ENCODE results near the gene HTR2A.
"Not testable (repeated sequence)": the region's sequence is repeated elsewhere in the genome, so short reads cannot be mapped to it uniquely, and the experiment has no call there.

Gene HTR2A

DNA sequence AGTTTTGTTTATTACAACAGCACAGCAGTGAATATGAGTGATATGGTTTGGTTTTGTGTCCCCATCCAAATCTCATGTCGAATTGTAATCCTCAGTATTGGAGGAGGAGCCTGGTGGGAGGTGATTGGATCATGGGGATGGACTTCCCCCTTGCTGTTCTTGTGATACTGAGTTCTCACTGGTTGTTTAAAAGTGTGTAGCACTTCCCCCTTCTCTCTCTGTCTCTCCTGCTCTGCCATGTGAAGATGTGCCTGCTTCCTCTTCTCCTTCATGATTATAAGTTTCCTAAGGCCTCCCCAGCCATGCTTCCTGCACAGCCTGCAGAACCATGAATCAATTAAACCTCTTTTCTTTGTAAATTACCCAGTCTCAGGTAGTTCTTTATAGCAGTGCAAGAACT is 91.9 kb downstream of the HTR2A start:
- DNase-seq (ENCODE audit: low spot score): not testable (repeated sequence)

DNA sequence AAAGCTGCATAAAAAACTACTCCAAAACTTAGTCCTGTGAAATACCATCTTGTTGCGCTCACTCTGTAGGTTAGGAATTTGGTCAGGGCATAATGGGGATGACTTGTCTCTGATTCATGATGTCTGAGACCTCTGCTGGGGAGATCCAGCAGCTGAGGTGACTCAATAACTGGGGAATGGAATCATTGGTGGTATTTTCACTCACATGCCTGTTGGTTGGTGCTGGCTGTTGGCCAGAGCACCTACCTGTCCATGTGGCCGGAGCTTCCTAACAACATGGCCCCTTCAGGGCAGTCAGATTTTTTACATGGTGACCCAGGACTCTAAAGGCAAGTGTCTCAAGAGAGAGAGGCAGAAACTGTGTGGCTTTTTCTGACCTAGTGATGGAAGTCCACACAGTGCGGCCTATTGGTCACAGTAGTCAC is 92.5 kb downstream of the HTR2A start:
- DNase-seq (ENCODE audit: low spot score): no peak

DNA sequence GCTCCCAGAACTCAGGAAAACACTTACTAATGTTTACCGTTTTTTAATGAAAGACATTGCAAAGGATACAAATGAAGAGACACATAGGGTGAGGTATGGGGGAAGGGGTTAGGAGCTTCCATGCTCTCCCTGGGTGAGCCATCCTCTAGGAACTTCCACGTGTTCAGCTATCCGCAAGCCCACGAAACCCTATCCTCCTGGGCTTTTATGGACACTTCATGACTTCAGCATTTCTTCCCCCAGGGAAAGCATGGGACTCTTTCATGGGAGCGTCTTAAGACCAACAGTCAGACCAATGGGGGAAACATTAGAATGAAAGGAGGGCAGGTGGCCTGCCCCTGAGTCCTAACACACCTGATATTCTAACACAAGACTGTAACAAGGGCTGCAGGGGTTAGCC is 93.3 kb downstream of the HTR2A start:
- DNase-seq (ENCODE audit: low spot score): no peak

DNA sequence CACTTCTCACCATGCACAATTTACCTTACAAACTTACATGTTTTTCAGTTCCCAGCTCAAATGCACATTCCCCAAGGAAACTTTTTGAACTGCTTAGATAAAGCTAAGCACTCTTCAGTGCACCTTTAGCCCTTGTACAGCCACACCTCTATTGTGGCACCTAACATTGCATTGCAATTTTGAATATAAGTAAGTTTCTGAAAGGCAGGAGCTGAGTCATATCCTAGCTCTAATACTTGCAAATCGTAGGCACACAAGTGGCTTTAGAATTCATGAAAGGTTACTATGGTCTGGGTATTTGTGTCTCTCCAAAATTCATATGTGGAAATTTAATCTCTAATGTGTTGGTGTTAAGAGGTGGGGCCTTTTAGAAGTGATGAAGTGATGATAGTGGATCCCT is 95.0 kb downstream of the HTR2A start:
- no peak for DNase-seq (ENCODE audit: low spot score)

DNA sequence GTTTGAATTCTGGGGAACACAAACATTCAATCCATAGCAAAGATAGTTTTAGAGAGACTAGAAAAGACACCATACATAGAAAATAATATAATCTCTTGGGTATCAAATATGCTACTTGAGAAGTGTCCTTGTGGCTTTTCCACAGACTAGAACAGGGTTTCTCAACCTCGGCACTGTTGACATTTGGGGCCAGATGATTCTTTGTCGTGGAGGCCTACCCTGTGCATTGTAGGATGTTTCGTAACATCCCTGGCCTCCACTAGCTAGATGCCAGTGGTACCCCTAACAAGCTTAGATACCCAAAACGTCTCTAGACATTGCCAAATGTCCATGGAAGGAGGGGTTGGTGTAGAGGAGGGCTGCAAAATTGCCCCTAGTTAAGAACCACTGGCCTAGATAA is 97.7 kb downstream of the HTR2A start:
- DNase-seq (ENCODE audit: low spot score): no peak

DNA sequence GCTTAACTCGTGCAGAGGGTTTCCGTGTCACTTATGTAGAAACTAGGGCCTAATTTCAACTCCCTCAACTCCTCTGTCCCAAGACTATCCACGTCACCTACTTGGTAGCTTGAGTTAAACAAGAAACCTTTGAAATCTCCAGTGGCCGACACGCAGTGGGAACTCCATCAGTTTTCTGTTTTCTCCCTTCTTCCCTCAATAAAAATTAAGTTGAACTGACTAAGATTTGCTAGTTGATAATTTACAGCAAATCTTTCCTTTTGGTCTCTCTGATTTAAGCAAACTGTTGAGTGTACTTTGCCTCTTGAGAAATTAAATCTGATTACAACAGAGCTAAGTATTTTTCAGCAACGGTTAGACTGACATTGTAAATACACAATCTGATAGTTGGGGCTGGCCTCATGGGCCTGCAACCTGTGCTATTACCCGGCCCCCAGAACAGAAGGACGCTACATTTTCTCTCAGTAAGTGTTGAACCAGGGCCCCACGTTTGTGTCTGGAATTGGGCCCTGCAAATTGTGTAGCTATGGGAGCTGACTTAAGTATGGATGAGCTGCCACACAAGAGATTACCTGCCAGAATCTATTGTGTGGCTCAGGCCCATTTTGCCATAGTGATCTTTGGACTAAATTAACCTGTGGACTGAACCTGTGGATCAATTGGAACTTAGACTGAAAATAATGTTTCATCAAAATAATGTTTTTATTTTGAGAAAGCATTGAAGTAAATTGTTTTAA is 99.2 kb downstream of the HTR2A start:
- no peak for DNase-seq (ENCODE audit: low spot score)

DNA sequence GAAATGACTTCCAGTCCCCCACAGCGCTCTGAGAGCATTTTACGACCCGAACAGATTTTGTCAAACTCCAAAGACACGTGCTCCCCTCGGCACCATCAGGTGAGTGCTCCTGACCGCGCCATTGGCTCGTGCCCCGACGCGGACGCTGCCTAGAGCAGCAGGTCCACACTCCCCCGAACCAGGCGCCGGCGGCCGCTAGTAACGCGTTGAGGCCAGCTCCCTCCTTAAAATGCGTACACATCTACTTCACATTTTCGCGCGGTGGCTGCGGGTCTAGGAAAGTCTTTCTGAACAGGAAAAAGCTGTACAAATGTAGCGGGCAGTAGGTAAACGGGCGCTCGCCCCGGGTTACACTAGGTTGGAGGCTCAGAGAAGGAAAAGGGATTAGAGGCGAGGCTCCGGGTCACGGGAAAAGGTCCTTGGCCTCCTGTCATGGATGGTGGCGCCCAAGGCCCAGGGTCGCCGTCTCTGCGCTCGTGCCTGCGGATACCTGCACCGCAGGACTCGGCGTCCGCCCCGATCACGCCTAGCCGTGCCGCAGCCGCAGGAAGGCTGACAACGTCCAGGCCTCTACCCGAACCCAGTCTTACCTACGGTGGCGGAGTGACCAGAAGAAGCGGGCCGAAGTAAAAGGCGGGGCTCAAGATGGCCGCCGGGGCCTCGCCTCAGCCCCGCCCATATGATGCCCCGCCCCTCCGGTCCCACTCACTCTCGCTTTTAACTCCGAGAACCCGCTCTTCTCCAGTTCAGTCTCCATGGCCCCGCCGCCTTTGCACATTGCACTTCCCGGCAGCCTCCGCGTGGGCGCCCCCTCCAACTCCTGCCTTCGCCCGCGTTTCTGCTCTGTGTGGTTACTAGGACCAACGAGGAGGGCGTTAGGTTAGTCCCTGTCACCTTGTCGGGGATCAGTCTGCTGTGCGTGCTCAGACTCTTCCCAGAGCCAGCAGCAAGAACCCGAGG is 100.1 kb downstream of the HTR2A start, which contains the start of gene ESD:
Gene ESD (minus strand): TSS at position 647 of the 960 bp plus-strand sequence. CDS start 5,748 bp downstream, outside the sequence.
- DNase-seq (ENCODE audit: low spot score): peak; percentile 90

DNA sequence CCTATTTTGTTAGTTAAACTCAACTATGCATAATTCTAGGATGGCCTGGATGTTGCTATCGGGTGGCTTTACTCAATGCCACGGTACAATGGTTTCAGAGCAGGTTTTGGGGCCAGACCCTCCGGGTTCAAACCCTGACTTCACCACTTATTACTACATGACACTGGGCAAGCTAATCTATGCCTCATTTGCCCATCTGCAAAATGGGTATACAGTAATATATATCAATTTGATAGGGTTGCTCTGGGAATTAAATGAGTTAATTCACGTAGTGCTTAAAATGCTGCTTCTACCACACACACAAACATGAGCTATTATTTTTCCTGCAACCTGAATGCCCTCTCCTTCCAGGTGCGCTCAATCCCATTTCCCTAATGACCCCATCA is 100.7 kb downstream of the HTR2A start:
- DNase-seq (ENCODE audit: low spot score): no peak

DNA sequence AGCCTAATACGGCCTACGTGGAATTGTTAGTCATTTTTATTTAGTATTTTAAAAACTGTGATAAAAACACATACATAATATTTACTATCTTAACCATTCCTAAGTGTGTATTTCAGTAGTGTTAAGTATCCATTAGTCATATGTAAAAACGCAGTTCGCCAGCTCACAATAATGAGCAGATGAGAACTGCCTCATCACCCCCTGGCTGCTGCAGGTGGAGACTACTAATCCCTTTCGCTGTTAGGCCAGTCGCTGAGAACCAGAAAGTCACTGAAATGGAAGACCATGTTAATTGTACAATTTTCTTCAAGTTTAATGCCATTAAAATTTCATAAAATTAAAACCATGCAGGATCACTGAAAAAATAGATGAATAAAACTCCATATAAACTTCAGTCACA is 101.5 kb downstream of the HTR2A start:
- no peak for DNase-seq (ENCODE audit: low spot score)

DNA sequence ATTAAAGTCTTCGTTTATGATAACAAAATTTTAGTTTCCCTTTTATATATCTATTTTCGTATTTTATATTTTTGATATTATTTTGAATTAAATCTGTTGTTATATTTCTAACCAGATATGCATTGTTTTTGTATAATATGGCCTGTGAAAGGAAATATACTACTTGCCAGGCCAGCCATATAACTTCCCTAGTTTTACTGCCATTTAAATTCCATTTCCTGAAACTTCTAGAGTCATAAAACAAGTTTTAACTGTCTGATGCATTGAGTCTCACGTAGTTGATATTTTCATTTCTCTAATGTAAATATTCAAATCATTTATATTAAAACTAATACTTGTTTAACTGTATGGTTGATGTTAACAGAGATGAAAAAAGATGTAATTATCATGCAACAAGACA is 113.3 kb downstream of the HTR2A start:
- DNase-seq (ENCODE audit: low spot score): no peak

DNA sequence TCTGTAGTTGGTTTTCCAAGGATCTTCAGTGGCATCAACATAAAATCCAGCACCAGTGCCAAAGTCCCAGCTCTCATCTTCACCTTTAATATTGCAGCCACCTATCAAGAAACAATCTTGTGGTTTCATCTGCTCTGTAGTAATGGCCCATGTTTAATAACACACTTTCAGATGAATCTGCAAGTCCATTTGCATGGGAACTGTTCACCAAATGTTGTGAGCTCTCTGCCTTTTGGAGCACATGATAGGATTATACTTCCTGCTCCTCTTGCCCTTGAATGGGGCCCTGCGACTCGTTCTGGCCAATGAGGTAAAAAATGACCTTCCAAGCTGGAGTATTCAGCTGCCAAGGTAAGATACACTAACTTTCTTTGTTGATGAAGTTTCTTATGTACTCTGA is 114.2 kb downstream of the HTR2A start:
- DNase-seq (ENCODE audit: low spot score): no peak

DNA sequence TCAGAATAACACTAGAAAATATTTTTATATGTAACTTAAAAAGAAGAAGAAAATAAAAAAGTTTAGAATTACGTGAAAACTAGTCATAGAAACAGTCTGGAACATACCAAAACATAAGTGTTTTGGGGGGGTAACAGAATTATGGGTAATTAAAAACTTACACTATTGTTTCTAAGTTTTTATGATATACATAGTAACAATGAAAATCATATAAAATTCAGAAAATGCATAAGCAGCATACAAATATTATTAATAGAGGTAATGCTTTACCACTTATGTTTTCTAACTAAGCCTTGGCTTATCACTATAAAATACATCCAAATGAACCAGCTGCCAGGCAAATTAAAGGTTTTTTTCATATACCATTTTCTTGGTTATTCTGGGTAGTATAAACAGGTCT is 114.8 kb downstream of the HTR2A start:
- DNase-seq (ENCODE audit: low spot score): no peak
